T-helper 1 cell treated with Interleukin-12 subunit alpha and Interleukin-12 subunit beta and Interleukin-4 antibody, amounts not matched to agents 30 ng/mL and 1 ng/mL, for 36 hours (primary cell): Measurements from ENCODE around the gene SIT1. TPM values are rescaled to one million over a fixed set of nuclear protein-coding genes. Genes with fewer than 3 reads are reported as not detected.

Source experiments
- intact Hi-C: fragments of 100-400 bp; cut with micrococcal nuclease; formaldehyde crosslinking; loops from one replicate; pipeline ENCODE4 v1.15.1; 2024
- total RNA-seq: library from RNA; stranded (reverse); gene quantifications from 2 replicates; pipeline ENCODE4 v1.2.3, GENCODE V29; 2022

The SIT1 gene
- total RNA-seq, 1 donor from 2014 or later = 218 TPM

- intact Hi-C loops = no loop called here
These were observed 41.5 kb downstream of the SIT1 start for GRCh38 chr9:35609001-35609819.

GRCh38 chr9:35608221-35608620 is 42.5 kb downstream of the SIT1 start:
- intact Hi-C loops = no loop called here

- intact Hi-C loops = no loop called here
These were observed 44.0 kb downstream of the SIT1 start for GRCh38 chr9:35606726-35607125.

GRCh38 chr9:35606138-35606504 is 44.6 kb downstream of the SIT1 start:
- intact Hi-C loops = no loop called here

GRCh38 chr9:35605351-35606137 is 45.2 kb downstream of the SIT1 start:
- intact Hi-C loops = loop anchor here (2.0 kb wide), 1 partner anchor 125 kb away; no protein-coding TSS in a partner anchor

GRCh38 chr9:35604578-35605350 is 46.0 kb downstream of the SIT1 start, which contains the start of gene TESK1:
TSS of gene TESK1 (plus strand) at chr9:35605262. CDS start at chr9:35605620, 358 bp downstream.
- intact Hi-C loops = loop anchor here (1.0 to 5.0 kb wide), 21 partner anchors 15 to 1227 kb away; partner anchors contain the start of genes ARHGEF39, CCDC107, CREB3 and DNAI1

- intact Hi-C loops = loop anchor here (1.0 to 5.0 kb wide), 23 partner anchors 15 to 1227 kb away; partner anchors contain the start of genes ARHGEF39, CCDC107, CREB3 and DNAI1
These were observed 46.6 kb downstream of the SIT1 start for GRCh38 chr9:35603986-35604577.

- intact Hi-C loops = loop anchor here (1.0 to 5.0 kb wide), 5 partner anchors 93 to 1226 kb away; partner anchors contain the start of genes MYORG and UNC13B
These were observed 47.2 kb downstream of the SIT1 start for GRCh38 chr9:35603506-35603985.

GRCh38 chr9:35599763-35600604 is 50.7 kb downstream of the SIT1 start:
- intact Hi-C loops = loop anchor here (1.0 to 5.0 kb wide), 4 partner anchors 119 to 1223 kb away; partner anchors contain the start of genes MYORG and UNC13B

Other genes starting within 250 kb of the SIT1 start
- gene RUSC2, start 160.8 kb downstream of the SIT1 start, total RNA-seq = 3.6 and 3.8 TPM in 2 replicates
- 32.6 and 37.1 TPM in 2 replicates for gene TESK1, start 45.7 kb downstream of the SIT1 start, total RNA-seq
- gene CD72, start 32.5 kb downstream of the SIT1 start, total RNA-seq = 6.9 and 7.6 TPM in 2 replicates
- gene RMRP, start 7.1 kb upstream of the SIT1 start, total RNA-seq = 4,811 and 5,239 TPM in 2 replicates
- 29.0 and 32.1 TPM in 2 replicates for gene CCDC107, start 7.4 kb upstream of the SIT1 start, total RNA-seq
- 7.8 and 8.7 TPM in 2 replicates for gene ARHGEF39, start 14.3 kb upstream of the SIT1 start, total RNA-seq
- 0.15 TPM in 1 of 2 replicates, not detected in the other for gene CA9, start 23.0 kb upstream of the SIT1 start, total RNA-seq
- 4.6 and 9.9 TPM in 2 replicates for gene TPM2, start 39.0 kb upstream of the SIT1 start, total RNA-seq
- 378 and 380 TPM in 2 replicates for gene TLN1, start 81.3 kb upstream of the SIT1 start, total RNA-seq
- gene CREB3, start 81.7 kb upstream of the SIT1 start, total RNA-seq = 22.9 and 24.0 TPM in 2 replicates
- gene GBA2, start 98.3 kb upstream of the SIT1 start, total RNA-seq = 61.0 and 63.1 TPM in 2 replicates
- 26.3 and 26.5 TPM in 2 replicates for gene RGP1, start 98.4 kb upstream of the SIT1 start, total RNA-seq
- not detected in 2 replicates for gene MSMP, start 103.3 kb upstream of the SIT1 start, total RNA-seq
- 10.4 and 12.0 TPM in 2 replicates for gene NPR2, start 140.7 kb upstream of the SIT1 start, total RNA-seq
- 0.90 and 0.96 TPM in 2 replicates for gene SPAG8, start 161.3 kb upstream of the SIT1 start, total RNA-seq
- 50.5 and 51.0 TPM in 2 replicates for gene HINT2, start 164.1 kb upstream of the SIT1 start, total RNA-seq
- gene FAM221B, start 177.8 kb upstream of the SIT1 start, total RNA-seq = not detected in 2 replicates
- gene TMEM8B, start 178.3 kb upstream of the SIT1 start, total RNA-seq = 1.7 and 2.5 TPM in 2 replicates
- not detected in 2 replicates for gene OR13J1, start 219.5 kb upstream of the SIT1 start, total RNA-seq